Mesendoderm (in vitro differentiated cells): ENCODE results near the gene GAPVD1.

Source experiments
- DNase-seq: peaks from one replicate; pipeline ENCODE4 v3.0.0; 2013
- H2AK5ac ChIP-seq: 2 replicates; pipeline ENCODE4 v1.6.1; 2013; ENCODE audit warnings: low read length, inconsistent platforms
- H2BK120ac ChIP-seq: 2 replicates; pipeline ENCODE4 v1.6.1; 2013; ENCODE audit warnings: low read depth, mild to moderate bottlenecking, low read length, moderate library complexity, mixed read lengths
- H2BK15ac ChIP-seq: replicated peaks from 2 replicates; pipeline ENCODE4 v1.6.1; 2013; ENCODE audit warnings: low read depth, mild to moderate bottlenecking, moderate library complexity
- H2BK5ac ChIP-seq: 2 replicates; pipeline ENCODE4 v1.6.1; 2013; ENCODE audit warnings: low read length, inconsistent platforms
- H3K18ac ChIP-seq: 2 replicates; pipeline ENCODE4 v1.6.1; 2013; ENCODE audit warnings: mild to moderate bottlenecking, low read length, mixed read lengths
- H3K23ac ChIP-seq: one replicate; pipeline ENCODE4 v1.6.1; 2013; ENCODE audit warnings: low read length
- H3K27ac ChIP-seq: 2 replicates; pipeline ENCODE4 v1.5.1; 2013; ENCODE audit warnings: low read depth, mild to moderate bottlenecking, inconsistent platforms, low read length, moderate library complexity
- H3K27me3 ChIP-seq: 2 replicates; pipeline ENCODE4 v1.6.1; 2013; ENCODE audit warnings: low read length, control low read depth, mild to moderate bottlenecking, inconsistent platforms; ENCODE audit not compliant: insufficient read depth, poor library complexity
- H3K36me3 ChIP-seq: 2 replicates; pipeline ENCODE4 v1.6.1; 2013; ENCODE audit warnings: low read length, inconsistent platforms; ENCODE audit not compliant: control insufficient read depth, insufficient read depth
- H3K4ac ChIP-seq: one replicate; pipeline ENCODE4 v1.6.1; 2013; ENCODE audit warnings: low read depth, mild to moderate bottlenecking, low read length, moderate library complexity
- H3K4me1 ChIP-seq: 2 replicates; pipeline ENCODE4 v1.6.1; 2013; ENCODE audit warnings: low read depth, low read length, inconsistent platforms; ENCODE audit not compliant: control insufficient read depth
- H3K4me2 ChIP-seq: 2 replicates; pipeline ENCODE4 v1.6.1; 2013; ENCODE audit warnings: low read length
- H3K4me3 ChIP-seq: 2 replicates; pipeline ENCODE4 v1.5.1; 2013; ENCODE audit warnings: mild to moderate bottlenecking, low read length
- H3K56ac ChIP-seq: one replicate; pipeline ENCODE4 v1.6.1; 2013; ENCODE audit warnings: low read length
- H3K79me1 ChIP-seq: 2 replicates; pipeline ENCODE4 v1.6.1; 2013; ENCODE audit warnings: low read length, inconsistent platforms
- H3K79me2 ChIP-seq: 2 replicates; pipeline ENCODE4 v1.6.1; 2013; ENCODE audit warnings: mild to moderate bottlenecking, low read length; ENCODE audit not compliant: control insufficient read depth, insufficient read depth
- H3K9ac ChIP-seq: 2 replicates; pipeline ENCODE4 v1.6.1; 2013; ENCODE audit warnings: low read length, inconsistent platforms
- H4K5ac ChIP-seq: one replicate; pipeline ENCODE4 v1.6.1; 2013; ENCODE audit warnings: low read length
- H4K8ac ChIP-seq: one replicate; pipeline ENCODE4 v1.6.1; 2013; ENCODE audit warnings: low read depth, mild to moderate bottlenecking, control low read depth, low read length, moderate library complexity
- WGBS: extraction: QIAGEN DNeasy Blood & Tissue Kit; methylation state at CpG from one replicate; pipeline ENCODE4 v1.1.7; 2013; ENCODE audit warnings: low lambda C conversion rate, missing lambda C conversion rate; ENCODE audit not compliant: insufficient coverage; ENCODE audit errors: extremely low coverage; 5-methylcytosine and 5-hydroxymethylcytosine counted together

The GAPVD1 gene

GRCh38 chr9:125378778-125379177 lies 117.2 kb downstream of the GAPVD1 start:
- no CpG with 5 or more reads among the region's 9 CpGs for WGBS
- no peak for DNase-seq
- no peaks in the 10 kb centered on the region for H3K79me2 ChIP-seq
- H3K4me1 ChIP-seq = no peaks in the 10 kb centered on the region
- no peak overlapping the region for H2BK5ac ChIP-seq
- H3K27ac ChIP-seq = no peak overlapping the region
- no peaks in the 10 kb centered on the region for H3K27me3 ChIP-seq
- no peak overlapping the region for H2BK15ac ChIP-seq
- no peak overlapping the region for H3K56ac ChIP-seq
- no peak overlapping the region for H3K23ac ChIP-seq
- no peaks in the 10 kb centered on the region for H3K36me3 ChIP-seq
- H2BK120ac ChIP-seq = no peak overlapping the region
- H2AK5ac ChIP-seq = no peak overlapping the region
- no peak overlapping the region for H4K8ac ChIP-seq
- no peak overlapping the region for H3K4me2 ChIP-seq
- no peak overlapping the region for H3K9ac ChIP-seq
- no peak overlapping the region for H4K5ac ChIP-seq
- no peak overlapping the region for H3K4ac ChIP-seq
- no peak overlapping the region for H3K4me3 ChIP-seq
- H3K18ac ChIP-seq = no peak overlapping the region
- H3K79me1 ChIP-seq = no peaks in the 10 kb centered on the region

GRCh38 chr9:125379208-125379607 lies 117.6 kb downstream of the GAPVD1 start:
- Histone ChIP-seq H2AK5ac (no peak overlapping the region), H2BK15ac (no peak overlapping the region), H2BK120ac (no peak overlapping the region), H3K79me1 (no peaks in the 10 kb centered on the region), H3K4me2 (no peak overlapping the region), H3K4me1 (no peaks in the 10 kb centered on the region), H3K36me3 (no peaks in the 10 kb centered on the region), H3K4ac (no peak overlapping the region), H3K9ac (no peak overlapping the region), H3K18ac (no peak overlapping the region), H3K27ac (no peak overlapping the region), H3K27me3 (no peaks in the 10 kb centered on the region), H3K79me2 (no peaks in the 10 kb centered on the region), H4K5ac (no peak overlapping the region), H2BK5ac (no peak overlapping the region), H3K56ac (no peak overlapping the region), H4K8ac (no peak overlapping the region), H3K4me3 (no peak overlapping the region), H3K23ac (no peak overlapping the region)
- no CpG with 5 or more reads among the region's 5 CpGs for WGBS
- no peak for DNase-seq

GRCh38 chr9:125380406-125380805 lies 118.8 kb downstream of the GAPVD1 start:
- Histone ChIP-seq H4K8ac (no peak overlapping the region), H3K23ac (no peak overlapping the region), H2BK5ac (no peak overlapping the region), H3K18ac (no peak overlapping the region), H3K4me3 (no peak overlapping the region), H3K4ac (no peak overlapping the region), H3K4me1 (no peaks in the 10 kb centered on the region), H2BK15ac (no peak overlapping the region), H2BK120ac (no peak overlapping the region), H3K27me3 (no peaks in the 10 kb centered on the region), H2AK5ac (no peak overlapping the region), H3K4me2 (no peak overlapping the region), H3K79me1 (no peaks in the 10 kb centered on the region), H3K36me3 (no peaks in the 10 kb centered on the region), H4K5ac (no peak overlapping the region), H3K9ac (no peak overlapping the region), H3K27ac (no peak overlapping the region), H3K79me2 (no peaks in the 10 kb centered on the region), H3K56ac (no peak overlapping the region)
- no peak for DNase-seq
- WGBS = no CpG with 5 or more reads among the region's 8 CpGs

- H3K36me3 ChIP-seq = no peaks in the 10 kb centered on the region
- no CpG with 5 or more reads among the region's 14 CpGs for WGBS
Measured at GRCh38 chr9:125387861-125388524, 126.4 kb downstream of the GAPVD1 start.

GRCh38 chr9:125388978-125389377 lies 127.4 kb downstream of the GAPVD1 start:
- no peak for DNase-seq
- H3K56ac ChIP-seq = no peak overlapping the region
- no peak overlapping the region for H2BK15ac ChIP-seq
- no peak overlapping the region for H3K4ac ChIP-seq
- H2BK5ac ChIP-seq = no peak overlapping the region
- no peak overlapping the region for H3K9ac ChIP-seq
- H3K27me3 ChIP-seq = no peaks in the 10 kb centered on the region
- H3K36me3 ChIP-seq = no peaks in the 10 kb centered on the region
- no peak overlapping the region for H4K5ac ChIP-seq
- H3K23ac ChIP-seq = no peak overlapping the region
- no peaks in the 10 kb centered on the region for H3K79me2 ChIP-seq
- H2BK120ac ChIP-seq = no peak overlapping the region
- H3K18ac ChIP-seq = no peak overlapping the region
- H4K8ac ChIP-seq = no peak overlapping the region
- no peaks in the 10 kb centered on the region for H3K4me1 ChIP-seq
- no peak overlapping the region for H2AK5ac ChIP-seq
- no peak overlapping the region for H3K4me3 ChIP-seq
- H3K27ac ChIP-seq = no peak overlapping the region
- H3K4me2 ChIP-seq = no peak overlapping the region
- WGBS = no CpG with 5 or more reads among the region's 6 CpGs
- H3K79me1 ChIP-seq = no peaks in the 10 kb centered on the region

More at GRCh38 chr9:125387861-125388524, 126.4 kb downstream of the GAPVD1 start:
- no peak for DNase-seq
- H3K4ac ChIP-seq = no peak overlapping the region
- H2AK5ac ChIP-seq = no peak overlapping the region
- no peak overlapping the region for H4K5ac ChIP-seq
- no peak overlapping the region for H3K4me2 ChIP-seq
- H3K23ac ChIP-seq = no peak overlapping the region
- H3K27ac ChIP-seq = no peak overlapping the region
- no peak overlapping the region for H3K18ac ChIP-seq
- no peaks in the 10 kb centered on the region for H3K79me2 ChIP-seq
- H3K4me3 ChIP-seq = no peak overlapping the region
- H3K79me1 ChIP-seq = no peaks in the 10 kb centered on the region
- no peak overlapping the region for H3K9ac ChIP-seq
- no peak overlapping the region for H3K56ac ChIP-seq
- no peak overlapping the region for H2BK15ac ChIP-seq
- H2BK120ac ChIP-seq = no peak overlapping the region
- H2BK5ac ChIP-seq = no peak overlapping the region
- H3K4me1 ChIP-seq = no peaks in the 10 kb centered on the region
- no peaks in the 10 kb centered on the region for H3K27me3 ChIP-seq
- no peak overlapping the region for H4K8ac ChIP-seq

GRCh38 chr9:125391704-125392103 lies 130.1 kb downstream of the GAPVD1 start:
- Histone ChIP-seq H3K4me2 (no peak overlapping the region), H3K18ac (no peak overlapping the region), H4K8ac (no peak overlapping the region), H3K79me1 (no peaks in the 10 kb centered on the region), H3K23ac (no peak overlapping the region), H3K36me3 (no peaks in the 10 kb centered on the region), H3K9ac (no peak overlapping the region), H3K4me1 (no peaks in the 10 kb centered on the region), H3K4ac (no peak overlapping the region), H3K4me3 (no peak overlapping the region), H2BK15ac (no peak overlapping the region), H2BK120ac (no peak overlapping the region), H2BK5ac (no peak overlapping the region), H3K56ac (no peak overlapping the region), H3K27ac (no peak overlapping the region), H2AK5ac (no peak overlapping the region), H3K27me3 (no peaks in the 10 kb centered on the region), H3K79me2 (no peaks in the 10 kb centered on the region), H4K5ac (no peak overlapping the region)
- DNase-seq = no peak
- no CpG with 5 or more reads among the region's 6 CpGs for WGBS
